GM18508 (cell line): ENCODE results near the gene FRMPD4.
A peak's percentile ranks its signal among the peaks of the same experiment; 100 is the strongest.

Source experiments
- ATAC-seq: cut with Tn5 transposase; IDR thresholded peaks from one replicate; pipeline ENCODE4 v1.9.1; 2021; ENCODE audit warnings: moderate number of reproducible peaks; ENCODE audit not compliant: insufficient read depth, unreplicated experiment

Gene FRMPD4

DNA sequence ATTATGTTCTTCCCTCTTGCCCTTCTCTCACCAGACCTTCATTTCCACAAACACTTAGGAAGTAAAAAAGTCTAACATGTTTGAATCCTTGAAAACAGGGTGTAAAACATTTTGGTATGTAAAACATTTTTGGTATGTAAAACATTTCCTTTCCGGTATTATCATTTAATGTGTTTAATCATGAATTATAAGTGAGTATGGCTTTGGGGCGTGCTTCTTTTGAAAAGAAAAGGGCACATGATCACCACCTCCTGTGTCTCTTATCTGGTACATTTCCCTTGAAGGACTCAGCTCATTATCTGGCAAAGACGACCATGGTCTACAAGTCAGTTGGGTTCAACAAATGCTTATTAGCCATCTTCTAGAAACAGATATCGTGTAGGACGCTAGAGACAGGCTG is 283.6 kb downstream of the FRMPD4 start:
- ATAC-seq, result no peak

DNA sequence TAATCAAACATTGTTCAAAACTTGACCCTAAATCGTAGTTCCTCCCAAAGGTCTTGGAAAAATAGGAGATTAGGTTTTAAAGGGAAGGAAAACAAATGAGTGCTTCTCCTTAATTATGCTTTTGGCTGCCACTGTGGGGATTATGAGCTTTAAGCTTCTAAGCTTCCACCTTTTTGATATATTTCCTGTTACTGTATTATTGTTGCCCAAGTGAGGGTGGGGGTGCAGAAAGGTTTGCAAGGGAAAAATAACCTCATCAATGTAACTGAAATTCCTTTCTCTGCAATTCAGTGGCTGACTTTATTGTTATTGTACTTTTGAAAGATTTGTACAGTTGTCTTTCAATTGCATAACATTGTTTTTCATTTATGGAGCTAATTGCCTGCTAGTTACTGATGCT is 285.1 kb downstream of the FRMPD4 start:
- no peak for ATAC-seq

GRCh38 chrX:12425496-12425895 is 287.2 kb downstream of the FRMPD4 start:
- no peak for ATAC-seq

DNA sequence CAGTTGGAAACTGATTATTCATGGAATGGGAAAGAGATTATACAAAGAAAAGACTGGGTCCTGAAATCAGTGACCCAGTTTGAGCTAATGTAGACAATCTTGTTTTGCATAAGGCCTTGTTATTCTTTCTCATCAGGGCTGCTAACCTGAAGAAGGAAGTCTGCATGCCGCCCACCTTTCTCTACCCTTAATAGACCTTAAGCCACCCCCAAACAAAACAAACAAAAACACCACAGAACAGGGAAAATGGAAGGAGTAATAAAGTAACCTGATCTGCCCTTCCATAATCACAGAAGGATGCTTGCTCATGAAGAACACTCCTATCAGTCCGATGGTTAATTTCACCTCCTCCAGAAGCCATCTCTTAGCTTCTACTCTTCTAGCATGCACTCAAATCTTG is 288.1 kb downstream of the FRMPD4 start:
- no peak for ATAC-seq

DNA sequence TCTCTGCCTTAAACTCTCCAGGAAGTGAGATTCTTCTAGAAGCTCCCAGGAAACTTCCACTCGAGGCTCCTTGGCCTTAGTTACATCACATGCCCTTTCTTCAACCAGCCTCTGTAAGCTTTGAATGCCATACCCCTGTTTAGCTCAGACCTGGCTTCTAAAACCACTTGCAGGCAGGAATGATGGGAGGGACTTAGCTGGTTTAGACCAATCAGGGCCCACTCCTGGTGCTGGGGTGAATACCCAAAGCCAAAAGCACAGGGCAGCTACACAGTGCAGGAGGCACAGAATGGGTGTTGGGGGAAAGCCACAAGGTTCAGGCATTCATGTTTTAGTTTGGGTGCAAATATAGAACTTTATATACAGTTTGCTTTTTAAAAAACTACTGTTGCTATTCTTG is 296.2 kb downstream of the FRMPD4 start:
- no peak for ATAC-seq

DNA sequence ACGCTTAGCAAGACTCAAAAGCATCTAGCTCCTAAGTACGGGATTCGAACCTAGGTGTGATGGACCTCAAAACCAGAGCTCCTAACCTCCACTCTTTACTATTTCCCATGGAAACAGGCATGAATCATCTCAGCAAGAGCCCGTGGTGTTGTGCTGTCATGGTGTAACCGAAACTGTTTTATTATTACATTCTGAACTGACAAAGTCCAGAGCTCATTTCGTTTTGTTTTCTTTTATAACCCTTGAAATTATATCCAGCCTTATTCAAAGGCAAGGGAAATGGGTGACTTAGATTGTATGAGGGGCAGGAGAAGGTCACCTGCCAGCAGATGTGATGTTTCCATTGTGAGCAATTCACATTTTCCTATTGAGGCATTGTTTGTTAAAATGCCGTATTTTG is 301.1 kb downstream of the FRMPD4 start:
- ATAC-seq, result no peak

DNA sequence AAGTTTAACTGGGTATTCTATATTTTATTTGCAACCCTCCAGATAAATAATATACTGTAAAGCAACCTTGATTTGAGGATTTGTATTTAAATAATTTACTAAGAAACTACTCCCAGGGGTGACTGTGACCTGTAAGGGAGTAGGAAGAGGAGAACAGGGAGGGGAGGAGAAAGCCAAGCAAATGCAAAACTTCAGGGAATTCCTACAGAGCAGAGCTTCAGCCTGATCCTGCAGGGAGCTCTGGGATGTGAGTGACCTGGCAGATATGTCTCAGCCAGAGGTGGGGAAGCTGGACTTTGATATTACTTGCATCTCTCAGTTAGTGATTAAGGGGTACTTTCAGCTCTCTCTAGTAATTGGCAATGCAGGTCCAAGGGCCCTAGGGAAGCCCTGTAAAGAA is 302.0 kb downstream of the FRMPD4 start:
- ATAC-seq, result no peak

GRCh38 chrX:12441381-12442128 is 303.3 kb downstream of the FRMPD4 start:
- no peak for ATAC-seq

DNA sequence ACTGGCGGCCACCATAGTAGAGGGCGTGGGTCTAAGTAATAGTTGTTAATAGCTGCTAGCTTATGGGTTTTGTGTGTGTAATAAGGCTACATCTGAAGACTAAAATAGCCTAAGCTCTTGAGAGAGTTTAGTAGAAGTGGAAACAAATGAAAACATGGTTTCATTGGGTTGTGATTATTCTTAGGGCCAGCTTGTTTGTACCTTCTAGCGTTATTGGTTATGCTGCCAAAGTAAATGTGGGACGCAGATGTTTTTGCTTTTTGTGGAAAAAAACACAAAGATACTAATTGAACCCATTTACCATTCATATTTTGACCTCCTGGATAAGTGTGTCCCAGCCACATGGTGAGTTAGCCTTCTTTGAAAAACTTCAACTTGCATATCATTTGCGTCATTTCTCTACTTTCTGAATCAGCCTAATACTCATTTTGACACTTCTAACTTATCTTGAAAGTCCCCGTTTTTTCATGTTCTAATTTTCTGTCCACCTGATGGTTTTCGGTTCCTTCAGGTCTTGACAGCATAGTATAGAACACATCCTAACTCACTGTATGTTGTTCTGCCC is 305.3 kb downstream of the FRMPD4 start:
- peak; percentile 86 for ATAC-seq

DNA sequence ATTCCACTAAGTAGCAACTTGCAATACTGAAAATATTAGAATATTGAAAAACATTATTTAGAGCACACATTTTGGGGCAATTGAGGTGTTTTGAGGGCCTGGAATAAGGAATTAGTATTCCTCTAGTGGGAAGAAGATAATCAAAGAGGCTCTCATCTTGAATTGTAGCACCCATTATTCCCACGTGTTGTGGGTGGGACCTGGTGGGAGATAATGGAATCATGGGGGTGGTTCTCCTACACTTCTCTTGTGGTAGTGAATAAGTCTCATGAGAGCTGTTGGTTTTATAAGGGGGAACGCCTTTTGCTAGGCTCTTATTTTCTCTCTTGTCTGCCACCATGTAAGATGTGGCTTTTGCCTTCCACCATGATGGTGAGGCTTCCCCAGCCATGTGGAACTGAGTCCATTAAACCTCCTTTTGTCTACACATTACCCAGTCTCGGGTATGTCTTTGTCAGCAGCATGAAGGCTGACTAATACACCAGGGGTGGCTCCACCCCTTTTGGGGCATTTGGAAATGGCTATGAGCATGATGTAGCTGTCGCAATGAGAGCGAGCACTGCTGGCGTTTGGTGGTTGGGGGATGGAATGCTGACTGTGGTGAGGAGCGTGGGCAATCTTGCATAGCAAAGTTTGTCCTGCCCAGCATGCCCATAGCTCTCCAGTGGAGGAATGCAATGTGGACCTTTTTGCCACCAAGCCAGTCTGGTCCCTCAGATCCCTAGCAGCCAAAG is 308.2 kb downstream of the FRMPD4 start:
- no peak for ATAC-seq

DNA sequence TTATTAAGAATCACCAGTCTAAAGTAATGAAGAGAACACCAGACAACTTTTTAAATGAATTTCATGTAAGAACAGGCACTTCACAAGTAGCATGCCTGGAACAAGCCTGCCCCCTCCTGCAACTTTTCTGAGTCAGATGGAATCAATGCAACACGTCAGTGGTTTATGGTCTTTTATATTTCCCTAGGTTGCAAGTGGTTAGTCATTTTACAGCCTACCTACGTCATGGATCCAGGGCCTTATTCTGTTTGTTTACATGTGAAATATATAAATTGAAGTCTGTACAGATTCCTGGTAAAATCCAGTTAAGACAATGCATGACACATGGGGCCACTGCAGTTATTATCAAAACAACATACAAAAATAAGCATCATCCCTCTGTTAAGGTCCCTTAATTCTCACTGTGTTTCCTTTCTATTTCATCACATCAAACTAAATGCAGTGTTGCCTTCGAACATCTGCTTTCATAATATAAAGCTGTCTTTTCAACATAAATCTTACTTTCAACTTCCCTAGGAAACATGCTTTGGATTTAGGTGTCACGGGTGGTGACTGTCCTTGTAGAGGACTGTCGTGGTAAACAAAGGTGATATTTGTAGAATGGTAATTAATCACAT is 309.3 kb downstream of the FRMPD4 start:
- ATAC-seq, result no peak

DNA sequence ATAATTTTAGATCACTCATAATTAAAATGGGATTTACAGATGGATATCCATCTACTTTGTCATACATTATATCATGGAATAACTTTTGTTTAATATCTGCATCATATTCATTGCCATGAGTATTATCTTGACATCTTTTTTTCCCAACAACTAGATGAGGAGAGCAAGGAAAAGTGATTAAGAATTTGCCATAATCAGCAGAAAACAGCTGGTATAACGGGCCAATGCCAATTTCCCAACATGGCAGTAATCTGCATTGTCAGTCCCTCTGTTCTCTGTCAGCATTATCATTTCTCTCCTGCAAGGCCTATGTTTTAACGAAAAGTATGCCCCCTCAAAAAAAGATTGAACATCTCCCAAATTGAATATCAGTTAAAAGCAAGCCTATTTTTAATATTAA is 314.0 kb downstream of the FRMPD4 start:
- no peak for ATAC-seq

DNA sequence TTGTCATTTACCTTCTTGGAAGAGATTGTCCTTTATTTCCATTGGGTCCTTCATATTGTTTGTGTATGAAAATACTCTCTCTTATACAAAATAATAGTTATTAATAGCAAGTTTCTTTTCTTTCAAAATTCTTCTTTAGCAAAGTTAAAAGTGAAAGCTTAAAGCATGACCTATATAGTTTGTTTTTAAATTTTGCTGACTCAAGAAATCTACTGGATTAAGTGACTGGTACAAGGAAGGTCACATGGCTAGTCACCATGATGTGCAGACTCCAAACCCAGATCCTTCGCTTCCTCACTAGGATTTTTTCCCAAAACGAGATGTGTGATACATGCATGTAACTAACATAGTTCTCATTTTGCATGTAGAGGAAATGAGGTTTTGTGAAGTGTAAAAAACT is 322.7 kb downstream of the FRMPD4 start:
- no peak for ATAC-seq

GRCh38 chrX:12463052-12463451 is 324.8 kb downstream of the FRMPD4 start:
- no peak for ATAC-seq

GRCh38 chrX:12463873-12464272 is 325.6 kb downstream of the FRMPD4 start:
- no peak for ATAC-seq

DNA sequence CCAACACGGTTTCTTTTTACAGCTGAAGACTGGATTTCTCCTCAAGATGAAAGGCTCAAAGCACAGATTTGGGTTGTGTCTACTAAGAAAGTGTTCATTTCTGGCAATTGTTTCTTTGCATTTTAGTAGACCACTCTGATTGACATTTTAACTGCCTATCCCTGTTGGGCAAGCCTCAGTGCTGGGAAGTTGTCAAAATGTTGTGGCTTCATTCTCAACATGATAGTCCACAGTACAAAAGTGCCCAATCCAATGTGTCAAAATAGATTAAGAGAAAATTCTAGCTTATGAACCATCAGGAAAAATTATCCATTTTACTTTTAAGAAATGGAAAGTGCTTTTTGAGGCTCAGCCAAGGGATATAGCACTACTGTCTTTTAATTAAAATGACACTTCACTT is 329.0 kb downstream of the FRMPD4 start:
- ATAC-seq, result no peak

- no peak for ATAC-seq
Observed at GRCh38 chrX:12469296-12469695, 331.0 kb downstream of the FRMPD4 start.

GRCh38 chrX:12471061-12471460 is 332.8 kb downstream of the FRMPD4 start:
- no peak for ATAC-seq

- ATAC-seq, result no peak
Observed at GRCh38 chrX:12480956-12481355, 342.7 kb downstream of the FRMPD4 start.

- no peak for ATAC-seq
Observed at GRCh38 chrX:12488220-12488619, 349.9 kb downstream of the FRMPD4 start.

- no peak for ATAC-seq
Observed at GRCh38 chrX:12488771-12489170, 350.5 kb downstream of the FRMPD4 start.
